ENCODE data around the gene SLC7A1.

SLC7A1 gene

GRCh38 chr13:29548722-29549121 is 46.8 kb downstream of the SLC7A1 start:
- H3K9me3 ChIP-seq (ENCODE audit: control insufficient read depth, low read depth, low read length): no peaks in the 10 kb centered on the region
- no peaks in the 10 kb centered on the region for H3K4me1 ChIP-seq (ENCODE audit: control insufficient read depth, low read depth, low read length)
- H3K36me3 ChIP-seq (ENCODE audit: control insufficient read depth, low read depth, low read length): peaks cover 34% of the 10 kb centered on the region
- H3K4me3 ChIP-seq (ENCODE audit: low read length): no peak overlapping the region
- no peaks in the 10 kb centered on the region for H3K27me3 ChIP-seq (ENCODE audit: control insufficient read depth, insufficient read depth, low read length)
- H3K9ac ChIP-seq (ENCODE audit: low read length): no peak overlapping the region
- H3K27ac ChIP-seq (ENCODE audit: low read length): no peak overlapping the region

GRCh38 chr13:29547153-29547552 is 48.3 kb downstream of the SLC7A1 start:
- no peaks in the 10 kb centered on the region for H3K27me3 ChIP-seq (ENCODE audit: control insufficient read depth, insufficient read depth, low read length)
- no peak overlapping the region for H3K4me3 ChIP-seq (ENCODE audit: low read length)
- H3K9me3 ChIP-seq (ENCODE audit: control insufficient read depth, low read depth, low read length): no peaks in the 10 kb centered on the region
- H3K9ac ChIP-seq (ENCODE audit: low read length): no peak overlapping the region
- H3K4me1 ChIP-seq (ENCODE audit: control insufficient read depth, low read depth, low read length): no peaks in the 10 kb centered on the region
- no peak overlapping the region for H3K27ac ChIP-seq (ENCODE audit: low read length)
- H3K36me3 ChIP-seq (ENCODE audit: control insufficient read depth, low read depth, low read length): peaks cover 24% of the 10 kb centered on the region

GRCh38 chr13:29546662-29547061 is 48.8 kb downstream of the SLC7A1 start:
- Histone ChIP-seq H3K27ac (ENCODE audit: low read length) (no peak overlapping the region), H3K9me3 (ENCODE audit: control insufficient read depth, low read depth, low read length) (no peaks in the 10 kb centered on the region), H3K9ac (ENCODE audit: low read length) (no peak overlapping the region), H3K4me3 (ENCODE audit: low read length) (no peak overlapping the region), H3K4me1 (ENCODE audit: control insufficient read depth, low read depth, low read length) (no peaks in the 10 kb centered on the region), H3K36me3 (ENCODE audit: control insufficient read depth, low read depth, low read length) (peaks cover 19% of the 10 kb centered on the region), H3K27me3 (ENCODE audit: control insufficient read depth, insufficient read depth, low read length) (no peaks in the 10 kb centered on the region)

DNA sequence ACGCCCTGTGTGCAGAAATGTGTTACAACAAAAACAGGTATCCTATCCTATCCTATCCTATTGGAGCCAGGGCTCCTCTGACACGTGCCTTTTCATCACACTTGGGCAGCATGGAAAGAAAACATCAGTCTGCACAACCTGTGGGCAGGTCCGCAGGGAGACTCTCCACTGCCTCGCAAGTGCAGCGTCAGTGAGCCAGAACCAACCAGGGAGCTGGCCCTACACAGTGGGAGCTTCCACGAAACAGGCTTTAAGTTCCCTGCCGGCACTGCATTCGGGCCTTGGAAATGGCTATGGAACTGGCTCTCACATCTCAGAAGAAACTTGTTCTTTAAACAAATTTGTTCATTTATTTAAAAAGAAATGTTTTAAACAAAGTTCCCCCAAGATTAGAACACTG is 49.5 kb downstream of the SLC7A1 start:
- H3K36me3 ChIP-seq (ENCODE audit: control insufficient read depth, low read depth, low read length): peaks cover 17% of the 10 kb centered on the region
- no peak overlapping the region for H3K4me3 ChIP-seq (ENCODE audit: low read length)
- peaks cover 3% of the 10 kb centered on the region for H3K4me1 ChIP-seq (ENCODE audit: control insufficient read depth, low read depth, low read length)
- H3K27me3 ChIP-seq (ENCODE audit: control insufficient read depth, insufficient read depth, low read length): no peaks in the 10 kb centered on the region
- H3K27ac ChIP-seq (ENCODE audit: low read length): no peak overlapping the region
- H3K9me3 ChIP-seq (ENCODE audit: control insufficient read depth, low read depth, low read length): no peaks in the 10 kb centered on the region
- no peak overlapping the region for H3K9ac ChIP-seq (ENCODE audit: low read length)

DNA sequence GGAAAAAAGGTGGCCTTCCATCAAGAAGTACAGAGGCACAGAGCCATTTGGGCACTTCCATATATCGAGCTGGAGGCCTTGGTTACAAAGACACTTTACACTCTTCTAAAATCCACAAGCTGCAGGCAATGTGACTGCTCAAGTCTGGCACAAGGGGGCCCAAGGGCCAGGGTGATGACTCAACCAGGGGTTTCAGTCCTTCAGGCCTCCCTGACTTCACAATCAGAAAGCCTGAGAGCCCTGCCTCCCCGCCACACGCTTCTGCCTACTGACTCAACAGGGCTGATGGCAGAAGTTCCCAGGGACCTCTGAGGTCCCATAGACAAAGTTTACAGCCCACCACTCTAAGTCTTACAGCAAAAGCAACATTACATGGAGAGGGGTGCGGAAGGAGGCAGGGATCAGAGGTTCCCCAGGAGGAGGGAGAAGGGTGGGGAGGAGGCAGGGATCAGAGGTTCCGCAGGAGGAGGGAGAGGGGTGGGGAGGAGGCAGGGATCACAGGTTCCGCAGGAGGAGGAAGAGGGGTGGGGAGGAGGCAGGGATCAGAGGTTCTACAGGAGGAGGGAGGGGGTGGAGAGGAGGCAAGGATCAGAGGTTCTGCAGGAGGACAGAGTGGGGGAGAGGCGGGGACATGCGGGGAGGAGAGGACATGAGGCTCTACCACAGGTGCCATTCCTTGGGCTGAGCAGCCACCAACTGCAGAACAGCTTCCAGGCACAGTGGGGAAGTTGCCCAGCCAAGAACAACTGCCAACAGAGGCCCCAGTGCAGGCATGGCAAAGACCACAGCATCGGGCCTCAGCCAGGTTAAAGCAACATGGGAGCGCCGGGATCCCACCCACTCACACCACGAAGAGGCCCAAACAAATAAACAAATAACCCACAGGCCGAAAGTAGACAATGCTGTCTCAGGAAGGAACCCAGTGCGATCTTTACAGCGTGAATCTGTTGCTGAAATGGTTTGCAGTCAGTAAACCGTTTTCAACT is 52.0 kb downstream of the SLC7A1 start:
- Histone ChIP-seq H3K36me3 (ENCODE audit: control insufficient read depth, low read depth, low read length) (peaks cover 8% of the 10 kb centered on the region), H3K27ac (ENCODE audit: low read length) (no peak overlapping the region), H3K4me1 (ENCODE audit: control insufficient read depth, low read depth, low read length) (peaks cover 14% of the 10 kb centered on the region), H3K27me3 (ENCODE audit: control insufficient read depth, insufficient read depth, low read length) (no peaks in the 10 kb centered on the region), H3K4me3 (ENCODE audit: low read length) (no peak overlapping the region), H3K9me3 (ENCODE audit: control insufficient read depth, low read depth, low read length) (no peaks in the 10 kb centered on the region), H3K9ac (ENCODE audit: low read length) (no peak overlapping the region)

GRCh38 chr13:29542381-29542780 is 53.1 kb downstream of the SLC7A1 start:
- H3K27ac ChIP-seq (ENCODE audit: low read length): no peak overlapping the region
- peaks cover 14% of the 10 kb centered on the region for H3K4me1 ChIP-seq (ENCODE audit: control insufficient read depth, low read depth, low read length)
- no peak overlapping the region for H3K4me3 ChIP-seq (ENCODE audit: low read length)
- no peak overlapping the region for H3K9ac ChIP-seq (ENCODE audit: low read length)
- peaks cover 6% of the 10 kb centered on the region for H3K36me3 ChIP-seq (ENCODE audit: control insufficient read depth, low read depth, low read length)
- H3K27me3 ChIP-seq (ENCODE audit: control insufficient read depth, insufficient read depth, low read length): no peaks in the 10 kb centered on the region
- H3K9me3 ChIP-seq (ENCODE audit: control insufficient read depth, low read depth, low read length): no peaks in the 10 kb centered on the region

- Histone ChIP-seq H3K36me3 (ENCODE audit: control insufficient read depth, low read depth, low read length) (peaks cover 6% of the 10 kb centered on the region), H3K9me3 (ENCODE audit: control insufficient read depth, low read depth, low read length) (no peaks in the 10 kb centered on the region), H3K4me1 (ENCODE audit: control insufficient read depth, low read depth, low read length) (peaks cover 14% of the 10 kb centered on the region), H3K27ac (ENCODE audit: low read length) (no peak overlapping the region), H3K27me3 (ENCODE audit: control insufficient read depth, insufficient read depth, low read length) (no peaks in the 10 kb centered on the region), H3K9ac (ENCODE audit: low read length) (no peak overlapping the region), H3K4me3 (ENCODE audit: low read length) (no peak overlapping the region)
Measured at GRCh38 chr13:29541400-29541799, 54.1 kb downstream of the SLC7A1 start.

GRCh38 chr13:29540799-29541198 is 54.7 kb downstream of the SLC7A1 start:
- Histone ChIP-seq H3K27me3 (ENCODE audit: control insufficient read depth, insufficient read depth, low read length) (no peaks in the 10 kb centered on the region), H3K27ac (ENCODE audit: low read length) (no peak overlapping the region), H3K9me3 (ENCODE audit: control insufficient read depth, low read depth, low read length) (no peaks in the 10 kb centered on the region), H3K4me3 (ENCODE audit: low read length) (no peak overlapping the region), H3K9ac (ENCODE audit: low read length) (no peak overlapping the region), H3K36me3 (ENCODE audit: control insufficient read depth, low read depth, low read length) (peaks cover 7% of the 10 kb centered on the region), H3K4me1 (ENCODE audit: control insufficient read depth, low read depth, low read length) (peaks cover 14% of the 10 kb centered on the region)

- no peak overlapping the region for H3K4me3 ChIP-seq (ENCODE audit: low read length)
- H3K36me3 ChIP-seq (ENCODE audit: control insufficient read depth, low read depth, low read length): peaks cover 4% of the 10 kb centered on the region
- H3K4me1 ChIP-seq (ENCODE audit: control insufficient read depth, low read depth, low read length): peaks cover 14% of the 10 kb centered on the region
- H3K9me3 ChIP-seq (ENCODE audit: control insufficient read depth, low read depth, low read length): no peaks in the 10 kb centered on the region
- H3K27ac ChIP-seq (ENCODE audit: low read length): no peak overlapping the region
- no peak overlapping the region for H3K9ac ChIP-seq (ENCODE audit: low read length)
- H3K27me3 ChIP-seq (ENCODE audit: control insufficient read depth, insufficient read depth, low read length): no peaks in the 10 kb centered on the region
Measured at GRCh38 chr13:29540334-29540733, 55.2 kb downstream of the SLC7A1 start.

GRCh38 chr13:29539856-29540255 is 55.6 kb downstream of the SLC7A1 start:
- no peak overlapping the region for H3K9ac ChIP-seq (ENCODE audit: low read length)
- H3K4me3 ChIP-seq (ENCODE audit: low read length): no peak overlapping the region
- H3K27ac ChIP-seq (ENCODE audit: low read length): no peak overlapping the region
- H3K4me1 ChIP-seq (ENCODE audit: control insufficient read depth, low read depth, low read length): peaks cover 14% of the 10 kb centered on the region
- H3K9me3 ChIP-seq (ENCODE audit: control insufficient read depth, low read depth, low read length): no peaks in the 10 kb centered on the region
- peaks cover 5% of the 10 kb centered on the region for H3K36me3 ChIP-seq (ENCODE audit: control insufficient read depth, low read depth, low read length)
- no peaks in the 10 kb centered on the region for H3K27me3 ChIP-seq (ENCODE audit: control insufficient read depth, insufficient read depth, low read length)

- no peak overlapping the region for H3K9ac ChIP-seq (ENCODE audit: low read length)
Measured at GRCh38 chr13:29538652-29539040, 56.8 kb downstream of the SLC7A1 start.

More at GRCh38 chr13:29538652-29539040, 56.8 kb downstream of the SLC7A1 start:
- Histone ChIP-seq H3K4me1 (ENCODE audit: control insufficient read depth, low read depth, low read length) (peaks cover 14% of the 10 kb centered on the region), H3K27me3 (ENCODE audit: control insufficient read depth, insufficient read depth, low read length) (no peaks in the 10 kb centered on the region), H3K27ac (ENCODE audit: low read length) (no peak overlapping the region), H3K4me3 (ENCODE audit: low read length) (no peak overlapping the region), H3K36me3 (ENCODE audit: control insufficient read depth, low read depth, low read length) (peaks cover 14% of the 10 kb centered on the region), H3K9me3 (ENCODE audit: control insufficient read depth, low read depth, low read length) (no peaks in the 10 kb centered on the region)

All from iPS-18a (cell line).